NCI-H345 treated with DMSO at 0.1 percent for 48 hours (cell line): ENCODE measurements around the gene SMYD3.

ENCODE experiments used
- DNase-seq: peaks from one replicate; lab custom pipeline; 2025; ENCODE audit not compliant: unreplicated experiment; lab: John Stamatoyannopoulos, UW

Gene SMYD3

DNA sequence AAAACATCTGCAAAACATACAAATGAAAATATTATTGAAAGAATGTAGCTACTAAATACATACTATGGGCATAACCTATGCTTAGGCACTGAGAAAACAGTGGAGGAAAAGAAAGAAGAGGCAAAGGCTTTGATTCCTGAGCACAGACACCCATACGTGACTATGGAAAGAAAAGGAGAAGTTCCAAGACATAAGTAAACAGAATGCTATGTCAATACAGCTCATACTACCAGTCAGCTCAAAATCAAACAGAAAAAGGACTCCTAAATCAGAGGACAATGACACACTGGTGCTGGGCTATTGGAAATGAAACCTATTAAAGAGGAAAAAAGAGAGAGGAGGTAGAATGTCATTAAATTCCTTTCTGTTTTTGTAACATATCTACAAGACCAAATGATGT is 225.4 kb downstream of the SMYD3 start:
- no peak for DNase-seq

DNA sequence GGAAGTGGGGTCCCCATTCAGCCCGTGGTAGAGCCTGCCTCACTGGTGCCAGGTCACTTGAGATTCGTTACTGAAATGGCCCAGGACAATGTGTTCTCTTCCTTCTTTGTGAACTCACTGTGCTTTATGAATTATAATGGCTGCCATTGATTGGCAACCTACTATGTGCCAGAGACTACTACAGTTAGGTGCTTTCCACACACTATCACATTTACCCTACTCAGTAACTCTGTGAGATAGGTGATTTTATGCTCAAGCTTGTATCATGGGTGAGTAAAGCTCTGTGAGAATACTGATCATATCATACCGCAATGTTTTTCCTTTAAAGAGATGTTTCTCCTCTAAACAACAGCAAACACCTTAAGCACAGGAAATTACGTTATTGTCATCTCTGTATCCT is 225.9 kb downstream of the SMYD3 start:
- DNase-seq, result no peak

DNA sequence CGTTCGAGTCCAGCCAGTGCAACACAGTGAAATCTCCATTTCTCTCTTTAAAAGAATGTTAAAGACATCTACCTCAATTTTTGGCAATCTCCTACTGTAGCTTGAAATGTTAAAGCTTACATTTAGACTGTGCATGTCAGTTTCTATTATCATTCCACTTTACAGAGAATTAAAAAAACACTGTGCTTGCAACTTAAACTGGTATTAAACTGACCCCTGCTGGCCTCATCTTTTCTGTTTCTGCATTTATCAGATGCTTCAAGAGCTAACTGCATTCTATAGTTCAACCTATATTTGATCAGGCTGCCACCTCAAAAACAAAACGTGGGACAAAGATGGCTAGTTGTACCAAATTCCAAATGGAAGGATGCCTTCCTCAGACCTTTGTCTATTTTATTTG is 226.5 kb downstream of the SMYD3 start:
- no peak for DNase-seq

DNA sequence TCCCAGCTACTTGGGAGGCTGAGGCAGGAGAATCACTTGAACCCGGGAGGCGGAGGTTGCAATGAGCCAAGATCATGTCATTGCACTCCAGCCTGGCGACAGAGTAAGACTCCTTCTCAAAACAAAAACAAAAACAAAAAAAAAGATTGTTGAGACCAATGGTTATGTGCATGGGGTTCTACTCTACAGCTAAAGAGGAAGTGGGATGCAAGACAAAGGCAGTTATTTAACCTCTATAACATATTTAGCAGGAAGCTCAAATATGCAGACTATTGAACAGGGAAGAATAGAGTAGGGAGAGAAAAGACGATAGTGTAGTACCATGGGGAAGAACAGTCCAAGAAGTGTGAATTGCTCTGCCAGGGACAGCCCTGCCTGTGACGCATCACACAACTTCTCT is 227.7 kb downstream of the SMYD3 start:
- no peak for DNase-seq

DNA sequence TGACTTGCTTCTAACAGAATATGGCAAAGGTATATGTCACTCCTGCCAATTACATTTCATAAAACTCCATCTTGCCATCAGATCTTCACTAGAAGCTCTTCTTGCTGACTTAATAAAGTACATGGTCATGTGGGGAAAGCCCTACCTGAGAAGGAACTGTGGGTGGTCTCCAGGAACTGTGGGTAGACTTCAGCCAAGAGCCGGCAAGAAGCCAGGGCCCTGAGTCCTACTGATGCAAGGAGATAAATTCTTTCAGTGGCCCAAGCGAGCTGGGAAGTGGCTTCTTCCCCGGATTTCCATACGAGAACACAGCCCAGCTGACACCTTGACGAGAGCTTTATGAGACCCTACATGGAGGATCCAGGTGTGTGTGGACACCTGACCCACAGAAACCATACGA is 228.7 kb downstream of the SMYD3 start:
- DNase-seq, result no peak

DNA sequence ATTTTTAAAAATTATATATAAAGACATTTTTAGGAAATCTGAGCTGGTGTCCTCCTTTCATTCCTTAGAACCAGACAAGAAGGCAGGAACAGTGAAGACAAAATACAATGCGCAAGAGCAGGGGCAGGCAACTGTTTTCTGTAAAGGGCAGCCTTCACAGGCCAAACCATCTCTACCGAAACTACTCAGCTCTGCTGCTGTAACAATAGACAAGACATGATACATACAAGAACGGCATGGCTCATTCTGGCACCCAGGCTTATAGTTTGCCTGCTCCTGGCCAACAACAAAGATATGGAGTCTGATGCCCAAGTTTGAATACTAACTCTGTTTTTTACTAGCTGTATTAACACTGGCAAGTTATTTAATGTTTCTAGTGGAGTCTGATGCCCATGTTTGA is 232.0 kb downstream of the SMYD3 start:
- no peak for DNase-seq

DNA sequence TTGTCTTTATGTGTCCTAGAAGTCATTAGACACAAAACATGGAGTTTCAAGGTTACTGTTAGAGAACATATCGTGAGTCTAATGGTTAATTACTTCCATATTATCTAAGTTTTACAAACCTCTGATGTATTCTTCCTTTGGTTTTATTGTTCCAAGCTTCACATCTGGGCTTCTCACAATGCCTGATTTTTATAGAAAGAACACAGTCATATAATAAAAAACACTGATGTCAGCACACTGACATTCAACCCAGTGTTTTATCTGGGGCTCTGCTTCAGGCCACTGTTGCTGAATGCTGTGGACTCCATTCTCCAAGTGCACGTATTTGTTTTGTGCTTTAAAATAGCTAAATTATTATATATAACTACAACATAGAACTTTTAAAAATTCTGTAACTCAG is 232.9 kb downstream of the SMYD3 start:
- no peak for DNase-seq

DNA sequence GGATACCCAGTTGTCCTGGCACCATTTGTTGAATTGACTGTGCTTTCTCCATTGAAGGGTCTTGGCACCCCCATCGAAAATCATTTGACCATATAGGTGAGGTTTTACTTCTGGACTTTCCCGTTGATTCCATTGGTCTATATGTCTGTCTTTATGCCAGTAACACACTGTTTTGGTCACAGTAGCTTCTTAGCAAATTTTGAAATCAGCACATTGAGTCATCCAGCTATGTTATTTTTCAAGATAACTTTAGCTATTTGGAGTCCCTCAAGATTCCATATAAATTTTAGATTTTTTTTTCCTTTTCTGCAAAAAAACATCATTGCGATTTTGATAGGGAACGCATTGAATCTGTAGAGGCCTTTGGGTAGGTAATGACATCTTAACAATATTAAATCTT is 235.6 kb downstream of the SMYD3 start:
- no peak for DNase-seq

DNA sequence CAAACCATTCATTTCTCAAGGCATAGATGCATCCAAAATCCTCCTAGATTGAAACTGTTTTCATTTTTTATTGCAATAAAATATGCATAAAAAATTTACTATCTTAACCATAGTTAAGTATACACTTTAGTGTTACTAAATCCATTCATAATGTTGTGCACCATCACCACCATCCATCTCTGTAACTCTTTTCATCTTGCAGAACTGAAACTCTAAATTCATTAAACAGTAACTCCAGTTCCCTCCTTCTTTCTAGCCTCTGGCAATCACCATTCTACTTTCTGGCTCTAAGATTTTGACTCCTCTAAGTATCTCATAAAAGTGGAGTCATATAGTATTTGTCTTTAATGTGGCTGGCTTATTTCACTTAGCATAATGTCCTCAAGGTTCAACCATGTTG is 236.8 kb downstream of the SMYD3 start:
- DNase-seq, result no peak

DNA sequence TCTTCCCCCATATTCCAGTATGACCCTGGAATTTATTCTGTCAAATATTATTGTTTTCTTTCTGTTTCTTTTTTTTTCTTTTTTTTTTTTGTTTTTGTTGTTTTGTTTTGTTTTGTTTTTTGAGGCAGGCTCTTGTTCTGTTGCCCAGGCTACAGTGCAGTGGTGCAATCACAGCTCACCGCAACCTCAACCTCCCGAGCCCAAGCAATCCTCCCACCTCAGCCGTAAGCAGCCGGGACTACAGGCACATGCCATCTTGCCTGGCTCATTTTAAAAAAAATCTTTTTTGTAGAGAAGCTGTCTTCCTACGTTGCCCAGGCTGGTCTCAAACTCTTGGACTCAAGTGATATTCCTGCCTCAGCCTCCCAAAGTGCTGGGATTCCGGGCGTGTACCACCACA is 237.6 kb downstream of the SMYD3 start:
- no peak for DNase-seq

DNA sequence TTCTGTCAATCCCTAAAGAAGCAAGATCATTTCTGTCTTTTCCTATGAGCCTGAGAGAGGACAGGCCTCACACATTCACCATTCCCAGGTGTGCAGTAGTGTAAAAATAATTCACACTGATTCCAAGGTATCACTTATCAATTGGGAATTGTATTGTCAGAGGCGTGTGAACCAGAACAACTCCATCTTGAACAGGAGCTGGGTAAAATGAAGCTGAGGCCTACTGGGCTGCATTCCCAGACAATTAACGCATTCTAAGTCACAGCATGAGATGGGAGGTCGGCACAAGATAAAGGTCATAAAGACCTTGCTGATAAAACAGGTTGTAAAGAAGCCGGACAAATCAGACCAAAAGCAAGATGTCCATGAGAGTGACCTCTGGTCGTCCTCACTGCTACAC is 239.2 kb downstream of the SMYD3 start:
- no peak for DNase-seq

DNA sequence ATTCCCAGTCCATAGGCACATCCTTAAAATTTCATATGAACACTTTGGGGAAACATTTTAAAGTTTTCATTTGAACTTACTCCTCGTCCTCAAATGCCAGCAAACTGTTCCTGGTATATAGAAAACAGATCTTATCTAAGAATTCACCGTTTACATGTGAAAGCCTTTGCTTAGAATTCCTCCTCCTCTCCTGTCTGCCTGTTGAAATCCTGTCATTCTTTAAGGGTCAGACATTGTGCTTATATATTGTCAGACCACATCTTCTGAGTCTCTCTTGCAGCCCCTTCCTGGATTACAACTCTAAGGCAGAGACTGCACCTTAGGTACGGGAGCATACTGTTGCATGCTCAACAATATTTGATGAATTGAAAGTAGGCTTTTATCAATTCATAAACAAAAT is 239.7 kb downstream of the SMYD3 start:
- no peak for DNase-seq

DNA sequence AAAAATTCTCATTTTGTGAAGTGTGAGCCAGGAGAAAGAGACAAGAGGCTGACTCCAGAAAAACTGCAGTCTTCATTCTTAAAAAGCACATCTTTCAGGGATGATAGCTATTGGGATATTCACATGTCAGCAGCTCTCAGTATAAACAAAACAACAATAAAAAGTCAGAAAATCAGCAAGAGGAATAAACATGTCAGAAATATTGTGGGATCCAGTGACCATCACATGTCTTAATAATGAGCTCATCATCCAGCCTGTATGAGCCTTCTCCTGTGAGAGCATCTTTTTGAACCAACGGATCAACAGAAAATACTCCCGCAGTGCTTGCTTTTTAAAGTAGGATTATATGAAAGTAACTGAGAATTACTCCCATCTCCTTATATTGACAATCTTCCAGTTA is 241.6 kb downstream of the SMYD3 start:
- DNase-seq, result no peak

DNA sequence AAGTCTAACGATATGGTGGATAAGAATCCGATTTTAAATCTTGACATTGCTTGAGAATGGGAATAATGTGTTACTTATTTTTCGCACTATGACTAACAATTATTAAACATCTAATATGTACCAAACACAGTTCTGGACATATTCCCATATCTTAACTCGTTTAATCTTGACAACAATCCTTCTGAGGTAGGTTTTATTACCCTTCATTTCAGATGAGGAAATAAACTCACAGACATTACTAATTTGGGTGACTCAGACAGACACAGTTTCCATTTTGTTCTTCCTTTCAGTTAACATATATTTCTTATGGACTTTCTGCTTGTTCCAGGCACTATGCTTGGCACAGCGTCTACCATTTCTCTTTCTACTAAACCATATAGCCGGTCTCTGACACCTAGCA is 244.8 kb downstream of the SMYD3 start:
- DNase-seq, result no peak

DNA sequence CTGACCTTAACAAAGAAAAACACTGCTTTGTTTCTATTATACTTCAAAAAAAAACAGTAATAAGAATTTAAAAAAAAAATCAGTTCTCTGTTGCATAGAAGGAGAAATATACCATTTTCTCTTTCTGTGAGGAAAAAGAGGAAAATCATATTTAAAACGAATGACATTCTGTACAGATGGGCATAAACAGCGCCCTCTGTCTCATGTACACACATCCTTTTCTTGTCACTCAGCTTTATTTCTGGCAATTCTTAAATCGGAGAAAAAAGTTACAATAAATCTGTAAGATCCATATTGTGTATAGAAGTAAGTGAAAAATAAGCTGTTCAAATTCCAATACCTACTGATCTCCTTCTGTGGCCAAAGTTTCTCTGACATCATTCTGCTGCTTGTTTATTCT is 245.4 kb downstream of the SMYD3 start:
- no peak for DNase-seq

DNA sequence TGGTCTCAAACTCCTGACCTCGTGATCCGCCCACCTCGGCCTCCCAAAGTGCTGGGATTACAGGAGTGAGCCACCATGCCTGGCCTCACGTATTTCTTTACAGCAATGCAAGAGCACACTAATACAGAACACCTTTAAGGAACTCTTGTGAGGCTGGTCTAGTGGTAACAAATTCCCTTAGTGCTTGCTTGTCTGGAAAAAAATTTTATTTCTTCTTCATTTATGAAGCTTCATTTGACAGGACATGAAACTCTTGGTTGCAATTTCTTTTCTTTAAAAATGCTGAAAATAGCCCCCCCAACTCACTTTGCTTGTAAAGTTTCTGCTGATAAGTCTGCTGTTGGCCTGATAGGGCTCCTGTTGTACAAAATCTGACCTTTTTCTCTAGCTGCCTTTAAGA is 248.8 kb downstream of the SMYD3 start:
- no peak for DNase-seq

DNA sequence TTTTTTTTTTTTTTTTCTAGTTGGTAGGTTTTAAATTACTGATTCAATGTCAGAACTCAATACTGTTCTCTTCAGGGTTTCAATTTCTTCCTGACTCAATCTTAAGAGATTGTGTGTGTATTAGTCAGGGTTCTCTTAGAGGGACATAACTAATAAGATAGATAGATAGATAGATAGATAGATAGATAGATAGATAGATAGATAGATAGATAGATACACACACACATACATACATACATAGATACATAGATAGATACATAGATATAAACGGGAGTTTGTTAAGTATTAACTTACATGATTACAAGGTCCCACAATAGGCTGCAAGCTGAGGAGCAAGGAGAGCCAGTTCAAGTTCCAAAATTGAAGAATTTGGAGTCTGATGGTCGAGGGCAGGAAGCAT is 251.3 kb downstream of the SMYD3 start:
- no peak for DNase-seq

DNA sequence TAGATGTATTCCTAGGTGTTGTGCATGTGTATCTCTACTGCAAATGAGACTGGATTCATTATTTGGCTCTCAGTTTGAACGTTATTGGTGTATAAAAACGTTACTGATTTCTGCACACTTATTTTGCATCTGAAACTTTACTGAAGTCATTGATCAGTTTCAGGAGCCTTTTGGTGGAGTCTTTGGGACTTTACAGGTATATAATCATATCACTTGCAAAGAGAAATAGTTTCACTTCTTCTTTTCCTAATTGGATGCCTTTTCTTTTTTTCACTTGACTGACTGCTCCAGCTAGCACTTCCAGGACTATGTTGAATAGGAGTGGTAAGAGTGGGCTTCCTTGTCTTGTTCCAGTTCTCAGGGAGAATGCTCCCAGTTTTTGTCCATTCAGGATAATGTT is 252.2 kb downstream of the SMYD3 start:
- DNase-seq, result no peak

DNA sequence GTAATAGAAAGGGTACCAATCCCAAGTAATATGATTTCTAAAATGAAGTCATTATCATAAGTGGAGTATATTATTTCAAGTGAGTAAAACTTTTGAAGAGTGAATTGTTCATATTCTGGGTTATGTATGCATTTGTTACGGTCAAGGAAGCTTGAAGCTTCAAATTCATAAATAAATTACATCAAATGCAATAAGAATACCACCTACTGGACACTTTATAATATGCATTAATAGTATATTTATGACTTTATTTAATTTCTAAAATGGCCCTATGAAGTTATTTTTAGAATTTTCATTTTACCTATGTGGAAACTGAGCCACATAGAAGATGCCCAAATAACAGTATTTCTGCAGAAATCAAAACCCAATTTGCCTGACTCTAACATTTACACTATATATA is 260.6 kb downstream of the SMYD3 start:
- DNase-seq, result no peak

DNA sequence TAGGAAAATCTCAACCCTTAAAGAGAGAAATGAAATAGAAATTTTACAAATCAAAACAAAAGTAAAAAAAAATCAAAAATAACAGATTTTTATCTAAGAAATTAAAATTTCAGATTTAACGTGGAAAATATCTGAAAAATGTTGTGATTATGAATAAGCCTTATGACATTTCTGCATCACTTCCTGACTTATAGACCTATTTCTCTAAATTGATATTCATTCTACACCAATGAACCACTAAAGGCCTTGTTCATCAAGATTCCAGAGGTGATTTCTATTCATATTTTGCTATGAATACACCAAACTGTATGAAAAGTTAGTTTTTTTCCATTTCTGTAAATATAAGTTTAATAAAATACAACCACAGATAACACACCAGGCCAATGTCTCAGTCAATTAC is 261.5 kb downstream of the SMYD3 start:
- DNase-seq, result no peak

DNA sequence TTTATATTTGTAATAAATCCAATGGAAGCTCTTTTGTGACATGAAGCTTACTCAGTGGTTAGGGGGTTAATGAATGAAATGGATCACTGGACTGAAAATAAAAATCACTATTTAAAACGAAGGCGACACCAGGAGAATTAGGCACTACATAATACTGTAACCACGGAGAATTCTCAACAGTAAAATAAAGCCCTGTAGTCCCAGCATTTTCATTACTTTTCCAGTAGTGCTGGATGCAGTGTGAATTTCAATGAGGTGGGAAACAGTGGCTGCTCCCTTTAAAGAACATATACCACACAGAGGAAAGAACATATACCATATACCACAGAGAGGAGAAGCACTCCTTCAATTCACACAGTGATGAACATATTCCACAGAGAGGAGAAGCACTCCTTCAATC is 275.0 kb downstream of the SMYD3 start:
- no peak for DNase-seq

DNA sequence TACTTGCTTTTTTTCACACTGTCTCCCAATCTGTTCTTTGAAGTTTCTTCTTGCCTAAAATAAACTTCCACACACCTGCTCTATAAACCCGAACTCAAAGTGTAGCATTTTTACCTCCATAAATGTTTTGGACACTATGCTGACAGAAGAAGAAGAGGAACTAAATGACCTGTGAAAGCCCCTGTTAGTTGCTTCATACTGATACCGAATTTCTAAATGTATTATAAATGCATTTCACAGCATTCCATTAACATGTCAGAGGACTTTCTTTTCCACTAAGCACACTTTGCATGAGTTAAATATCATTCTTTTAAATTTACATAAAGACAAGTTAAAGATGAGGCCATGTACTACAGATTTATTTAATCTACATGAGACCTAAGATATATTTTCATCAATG is 281.0 kb downstream of the SMYD3 start:
- DNase-seq, result no peak

DNA sequence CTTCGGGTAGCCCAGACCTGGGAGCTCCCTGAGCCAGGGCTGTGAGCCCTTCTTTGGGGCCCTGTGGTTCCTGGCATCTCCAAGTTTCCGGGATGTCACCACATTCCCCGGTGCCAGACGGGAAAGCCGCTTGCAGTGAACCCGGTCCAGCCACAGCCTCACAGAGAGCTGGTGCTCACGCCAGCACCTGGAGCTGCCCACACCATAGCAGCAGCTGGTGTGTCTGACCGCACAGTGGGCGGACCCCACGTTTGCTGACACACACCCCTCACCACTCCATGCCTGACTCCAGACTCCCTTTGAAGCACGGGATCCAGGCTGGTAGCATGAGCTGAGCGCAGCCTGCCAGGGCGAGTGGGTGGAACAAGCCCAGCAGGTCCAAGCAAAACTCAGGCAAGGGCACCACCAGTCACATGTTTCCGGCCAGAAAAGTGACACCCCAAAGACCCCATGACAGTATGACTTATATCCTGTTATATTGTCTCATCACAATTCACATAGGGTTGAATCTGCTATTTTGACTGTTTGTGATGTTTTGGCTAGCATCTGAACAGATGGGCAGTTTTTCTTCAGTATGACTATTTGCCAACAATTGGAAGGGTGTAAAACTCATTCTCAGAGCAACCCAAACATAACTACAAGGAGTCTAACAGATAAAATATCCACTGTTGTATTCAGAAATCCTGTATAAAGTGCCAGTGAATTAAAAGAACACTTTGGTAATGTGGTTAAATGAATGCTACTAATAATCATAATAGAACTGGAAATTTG is 285.4 kb downstream of the SMYD3 start:
- DNase-seq, result no peak
